H9 (cell line): Measurements from ENCODE around the gene SCAF4. TPM values are rescaled to one million over a fixed set of nuclear protein-coding genes. Genes with fewer than 3 reads are reported as not detected.

Experiments used
- DNase-seq: peaks from one replicate; pipeline ENCODE4 v3.0.0-alpha.2; 2017
- H2AFZ ChIP-seq: one replicate; pipeline ENCODE4 v1.6.1; 2013; ENCODE audit warnings: mild to moderate bottlenecking, low read length, control low read depth, moderate library complexity
- H2AK5ac ChIP-seq: 2 replicates; pipeline ENCODE4 v1.6.1; 2013; ENCODE audit warnings: low read length, control low read depth, mixed read lengths; ENCODE audit not compliant: insufficient read length
- H2BK120ac ChIP-seq: one replicate; pipeline ENCODE4 v1.6.1; 2013; ENCODE audit warnings: low read depth, mild to moderate bottlenecking, low read length, control low read depth, inconsistent platforms; ENCODE audit not compliant: poor library complexity, severe bottlenecking
- H2BK12ac ChIP-seq: 2 replicates; pipeline ENCODE4 v1.6.1; 2013; ENCODE audit warnings: low read length, control low read depth, mixed read lengths, low read depth; ENCODE audit not compliant: insufficient read length
- H2BK15ac ChIP-seq: 2 replicates; pipeline ENCODE4 v1.6.1; 2013; ENCODE audit warnings: low read depth, low read length, control low read depth
- H2BK20ac ChIP-seq: one replicate; pipeline ENCODE4 v1.6.1; 2013; ENCODE audit warnings: low read depth, mild to moderate bottlenecking, low read length, control low read depth, inconsistent platforms; ENCODE audit not compliant: poor library complexity, severe bottlenecking
- H2BK5ac ChIP-seq: 2 replicates; pipeline ENCODE4 v1.6.1; 2013; ENCODE audit warnings: low read length, control low read depth, mixed read lengths; ENCODE audit not compliant: insufficient read length
- H3K14ac ChIP-seq: 2 replicates; pipeline ENCODE4 v1.6.1; 2013; ENCODE audit warnings: low read length, control low read depth; ENCODE audit not compliant: insufficient read depth
- H3K18ac ChIP-seq: 2 replicates; pipeline ENCODE4 v1.6.1; 2013; ENCODE audit warnings: low read depth, mild to moderate bottlenecking, mixed read lengths, low read length, control low read depth; ENCODE audit not compliant: insufficient read length
- H3K23ac ChIP-seq: 2 replicates; pipeline ENCODE4 v1.6.1; 2013; ENCODE audit warnings: low read length, control low read depth, mixed read lengths, low read depth; ENCODE audit not compliant: insufficient read length
- H3K23me2 ChIP-seq: 2 replicates; pipeline ENCODE4 v1.6.1; 2013; ENCODE audit warnings: low read depth, mild to moderate bottlenecking, mixed read lengths, low read length, control low read depth; ENCODE audit not compliant: insufficient read length, poor library complexity, severe bottlenecking
- H3K27ac ChIP-seq: 2 replicates; pipeline ENCODE4 v1.5.1; 2013; ENCODE audit warnings: low read length, control low read depth, mixed read lengths, low read depth; ENCODE audit not compliant: insufficient read length
- H3K27me3 ChIP-seq: 2 replicates; pipeline ENCODE4 v1.6.1; 2013; ENCODE audit warnings: low read length, control low read depth, inconsistent platforms; ENCODE audit not compliant: insufficient read depth
- H3K4ac ChIP-seq: 2 replicates; pipeline ENCODE4 v1.6.1; 2013; ENCODE audit warnings: low read depth, mild to moderate bottlenecking, control low read depth, inconsistent platforms, low read length, moderate library complexity
- H3K4me1 ChIP-seq: 2 replicates; pipeline ENCODE4 v1.6.1; 2013; ENCODE audit warnings: low read length, control low read depth, inconsistent platforms; ENCODE audit not compliant: insufficient read depth
- H3K4me2 ChIP-seq: 2 replicates; pipeline ENCODE4 v1.6.1; 2013; ENCODE audit warnings: low read length, control low read depth, mixed read lengths; ENCODE audit not compliant: insufficient read length, insufficient read depth
- H3K56ac ChIP-seq: 2 replicates; pipeline ENCODE4 v1.6.1; 2013; ENCODE audit warnings: low read depth, mild to moderate bottlenecking, mixed read lengths, low read length, control low read depth; ENCODE audit not compliant: insufficient read length
- H3K79me1 ChIP-seq: 2 replicates; pipeline ENCODE4 v1.6.1; 2013; ENCODE audit warnings: low read depth, mild to moderate bottlenecking, moderate library complexity, low read length, control low read depth, inconsistent platforms; ENCODE audit not compliant: insufficient read depth, poor library complexity, severe bottlenecking
- H3K79me2 ChIP-seq: 2 replicates; pipeline ENCODE4 v1.6.1; 2013; ENCODE audit warnings: low read length, control low read depth, inconsistent platforms; ENCODE audit not compliant: insufficient read depth
- H3K9ac ChIP-seq: 2 replicates; pipeline ENCODE4 v1.6.1; 2013; ENCODE audit warnings: low read length, control low read depth, mixed read lengths; ENCODE audit not compliant: insufficient read length; ENCODE audit errors: extremely low read depth
- H3K9me3 ChIP-seq: one replicate; pipeline ENCODE4 v1.6.1; 2013; ENCODE audit warnings: low read depth, low read length, inconsistent platforms; ENCODE audit not compliant: control insufficient read depth
- H3T11ph ChIP-seq: one replicate; pipeline ENCODE4 v1.6.1; 2013; ENCODE audit warnings: mild to moderate bottlenecking, low read length, control low read depth, inconsistent platforms
- H4K20me1 ChIP-seq: one replicate; pipeline ENCODE4 v1.6.1; 2013; ENCODE audit not compliant: control insufficient read depth, insufficient read length, insufficient read depth
- H4K5ac ChIP-seq: 2 replicates; pipeline ENCODE4 v1.6.1; 2013; ENCODE audit warnings: low read depth, mild to moderate bottlenecking, mixed read lengths, low read length, control low read depth; ENCODE audit not compliant: insufficient read length
- H4K8ac ChIP-seq: replicated peaks from 2 replicates; pipeline ENCODE4 v1.6.1; 2013; ENCODE audit warnings: low read length, control low read depth, mixed read lengths, low read depth; ENCODE audit not compliant: insufficient read length
- H4K91ac ChIP-seq: 2 replicates; pipeline ENCODE4 v1.6.1; 2013; ENCODE audit warnings: low read depth, mild to moderate bottlenecking, moderate library complexity, mixed read lengths, low read length, control low read depth; ENCODE audit not compliant: insufficient read length
- H3K27ac Mint-ChIP-seq, 3 experiments: 2 replicates in 2 of 3; 3 replicates in 1 of 3; pipeline ENCODE4 v1.8.0; 2020 to 2021; ENCODE audit warnings: mixed read lengths in 3 of 3, mild to moderate bottlenecking in 1 of 3, moderate library complexity in 1 of 3
- H3K27me3 Mint-ChIP-seq: 2 replicates; pipeline ENCODE4 v1.8.0; 2021; ENCODE audit warnings: low read depth, mild to moderate bottlenecking, moderate library complexity, mixed read lengths
- H3K36me3 Mint-ChIP-seq, 3 experiments: 2 replicates in 2 of 3; 3 replicates in 1 of 3; pipeline ENCODE4 v1.8.0; 2020 to 2021; ENCODE audit warnings: low read depth in 3 of 3, mixed read lengths in 3 of 3; ENCODE audit not compliant: insufficient read depth in 1 of 3
- H3K4me1 Mint-ChIP-seq, 2 experiments: 2 replicates each; pipeline ENCODE4 v1.8.0; 2020; ENCODE audit warnings: mixed read lengths in 2 of 2
- H3K4me3 Mint-ChIP-seq, 2 experiments: 2 replicates in 1 of 2; 3 replicates in 1 of 2; pipeline ENCODE4 v1.8.0; 2020 to 2021; ENCODE audit warnings: mild to moderate bottlenecking in 2 of 2, mixed read lengths in 2 of 2, moderate library complexity in 1 of 2
- H3K9me3 Mint-ChIP-seq, 2 experiments: 2 replicates in 1 of 2; 3 replicates in 1 of 2; pipeline ENCODE4 v1.8.0; 2020; ENCODE audit warnings: mild to moderate bottlenecking in 2 of 2, mixed read lengths in 2 of 2, moderate library complexity in 1 of 2
- WGBS: extraction: QIAGEN DNeasy Blood & Tissue Kit; methylation state at CpG from one replicate; pipeline ENCODE4 v1.1.7; 2013; ENCODE audit warnings: missing lambda C conversion rate, low lambda C conversion rate, mixed read lengths; ENCODE audit not compliant: insufficient read length; ENCODE audit errors: extremely low coverage; 5-methylcytosine and 5-hydroxymethylcytosine counted together
- total RNA-seq: library from RNA; stranded (reverse); gene quantifications from 2 replicates; pipeline ENCODE4 v1.2.1, GENCODE V29; 2021
- TF ChIP-seq, protein P1 (sequence below): fragments of 200-600 bp; sonication (generic); conservative IDR thresholded peaks from 3 replicates; pipeline ENCODE4 v1.8.0; 2021; ENCODE audit warnings: antibody characterized with exemption, mild to moderate bottlenecking

The SCAF4 gene
- total RNA-seq, 1 experiment from 2014 or later, result 76.8 TPM

DNA sequence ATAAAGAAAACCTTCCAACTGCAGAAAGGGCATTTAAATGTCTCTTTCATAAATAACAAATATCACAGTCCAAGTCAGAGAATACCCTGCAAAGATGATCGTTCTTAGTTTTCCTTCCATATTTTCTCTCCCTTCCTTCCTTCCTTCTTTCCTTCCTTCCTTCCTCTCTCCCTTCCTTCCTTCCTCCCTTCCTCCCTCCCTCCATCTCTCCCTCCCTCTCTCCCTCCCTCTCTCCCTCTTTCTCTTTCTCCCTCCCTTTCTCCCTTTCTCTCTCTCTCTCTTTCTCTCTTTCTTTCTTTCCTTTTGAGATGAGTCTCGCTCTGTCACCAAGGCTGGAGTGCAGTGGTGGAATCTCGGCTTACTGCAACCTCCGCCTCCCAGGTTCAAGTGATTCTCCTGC lies 29.0 kb upstream of the SCAF4 start:
- H3K36me3 Mint-ChIP-seq, result peaks cover 0 to 8% (median 5%) of the 10 kb centered on the region in 3 experiments; a peak in 4 of 7 replicates

More for the DNA sequence above, 29.0 kb upstream of the SCAF4 start:
- no peaks in the 10 kb centered on the region for H3K9me3 ChIP-seq
- no peaks in the 10 kb centered on the region for H3K4me1 ChIP-seq
- H4K91ac ChIP-seq, result no peak overlapping the region
- H4K8ac ChIP-seq, result no peak overlapping the region
- H3K23me2 ChIP-seq, result no peaks in the 10 kb centered on the region
- H3K4me2 ChIP-seq, result no peak overlapping the region
- H3K27ac Mint-ChIP-seq, result no peak overlapping the region
- H3K79me2 ChIP-seq, result no peaks in the 10 kb centered on the region
- no peak overlapping the region for H2BK12ac ChIP-seq
- WGBS, result no CpG with 5 or more reads among the region's 4 CpGs
- H4K5ac ChIP-seq, result no peak overlapping the region
- H2BK20ac ChIP-seq, result no peak overlapping the region
- H2AK5ac ChIP-seq, result no peak overlapping the region
- H3K4me1 Mint-ChIP-seq, result peaks cover 7 to 10% of the 10 kb centered on the region in 2 experiments
- no peaks in the 10 kb centered on the region for H3K27me3 ChIP-seq
- H2BK120ac ChIP-seq, result no peak overlapping the region
- no peak overlapping the region for H3K4me3 Mint-ChIP-seq
- peaks cover 7% of the 10 kb centered on the region in 2 experiments; a peak in 3 of 5 replicates for H3K9me3 Mint-ChIP-seq
- H3K23ac ChIP-seq, result no peak overlapping the region
- no peak overlapping the region for H3K27ac ChIP-seq
- H3K18ac ChIP-seq, result no peak overlapping the region
- no peak overlapping the region for H2BK15ac ChIP-seq
- no peak overlapping the region for H3T11ph ChIP-seq
- no peak overlapping the region for H3K9ac ChIP-seq
- H2AFZ ChIP-seq, result no peak overlapping the region
- TF ChIP-seq, protein P1, sequence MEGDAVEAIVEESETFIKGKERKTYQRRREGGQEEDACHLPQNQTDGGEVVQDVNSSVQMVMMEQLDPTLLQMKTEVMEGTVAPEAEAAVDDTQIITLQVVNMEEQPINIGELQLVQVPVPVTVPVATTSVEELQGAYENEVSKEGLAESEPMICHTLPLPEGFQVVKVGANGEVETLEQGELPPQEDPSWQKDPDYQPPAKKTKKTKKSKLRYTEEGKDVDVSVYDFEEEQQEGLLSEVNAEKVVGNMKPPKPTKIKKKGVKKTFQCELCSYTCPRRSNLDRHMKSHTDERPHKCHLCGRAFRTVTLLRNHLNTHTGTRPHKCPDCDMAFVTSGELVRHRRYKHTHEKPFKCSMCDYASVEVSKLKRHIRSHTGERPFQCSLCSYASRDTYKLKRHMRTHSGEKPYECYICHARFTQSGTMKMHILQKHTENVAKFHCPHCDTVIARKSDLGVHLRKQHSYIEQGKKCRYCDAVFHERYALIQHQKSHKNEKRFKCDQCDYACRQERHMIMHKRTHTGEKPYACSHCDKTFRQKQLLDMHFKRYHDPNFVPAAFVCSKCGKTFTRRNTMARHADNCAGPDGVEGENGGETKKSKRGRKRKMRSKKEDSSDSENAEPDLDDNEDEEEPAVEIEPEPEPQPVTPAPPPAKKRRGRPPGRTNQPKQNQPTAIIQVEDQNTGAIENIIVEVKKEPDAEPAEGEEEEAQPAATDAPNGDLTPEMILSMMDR, result no peak
- H3K27me3 Mint-ChIP-seq, result 0 out of 2 replicates have a peak, but pooled peaks cover 1% of the 10 kb centered on the region
- no peak overlapping the region for H3K4ac ChIP-seq
- H3K14ac ChIP-seq, result no peak overlapping the region
- no peak overlapping the region for H3K56ac ChIP-seq
- DNase-seq, result no peak
- H3K79me1 ChIP-seq, result no peaks in the 10 kb centered on the region
- H2BK5ac ChIP-seq, result no peak overlapping the region
- no peaks in the 10 kb centered on the region for H4K20me1 ChIP-seq
